Ovary (tissue), 9 donors: ENCODE results near the gene ABL2. TPM values are rescaled to one million over a fixed set of nuclear protein-coding genes. Genes with fewer than 3 reads are reported as not detected.

ENCODE experiments used
- DNase-seq, 5 donors: peaks; one replicate each; pipeline ENCODE4 v3.0.0-alpha.2; 2019 to 2020
- H3K27ac ChIP-seq, 2 donors: fragments of 200-600 bp; one replicate each; pipeline versions ENCODE4 v1.5.1 to v1.8.0; 2019 to 2022
- H3K27me3 ChIP-seq: fragments of 200-600 bp; one replicate; pipeline ENCODE4 v1.8.0; 2022
- H3K36me3 ChIP-seq: fragments of 200-600 bp; sonication (generic); one replicate; pipeline ENCODE4 v1.5.1; 2019
- H3K4me1 ChIP-seq: one replicate; pipeline ENCODE4 v1.8.1; 2013; ENCODE audit warnings: mild to moderate bottlenecking, moderate library complexity; ENCODE audit not compliant: insufficient read depth
- H3K4me3 ChIP-seq: fragments of 200-600 bp; sonication (generic); one replicate; pipeline ENCODE4 v1.5.1; 2017
- H3K9me3 ChIP-seq, 2 donors: fragments of 200-600 bp in 1 of 2; sonication (generic) in 1 of 2; one replicate each; pipeline versions ENCODE4 v1.5.1 to v1.8.1; 2013 to 2019; ENCODE audit warnings: mild to moderate bottlenecking in 1 of 2, moderate library complexity in 1 of 2
- CTCF ChIP-seq, 3 donors: fragments of 450-650 bp in 2 of 3; fragments of 200-600 bp in 1 of 3; IDR thresholded peaks; one replicate each; pipeline versions ENCODE4 v1.5.1 to v1.8.0; 2016 to 2022; ENCODE audit warnings: antibody characterized with exemption in 3 of 3, mild to moderate bottlenecking in 1 of 3
- EP300 ChIP-seq: sonication (generic); formaldehyde crosslinking; IDR thresholded peaks from one replicate; pipeline ENCODE4 v1.6.1; 2017; ENCODE audit warnings: antibody characterized with exemption
- POLR2A ChIP-seq: fragments of 450-650 bp; IDR thresholded peaks from one replicate; pipeline ENCODE4 v1.6.1; 2017; ENCODE audit warnings: antibody characterized with exemption, mild to moderate bottlenecking, moderate library complexity
- WGBS, 3 donors: extraction: QIAGEN DNeasy Blood & Tissue Kit in 1 of 3; methylation state at CpG; one replicate each; pipeline versions ENCODE4 v1.1.5 to v1.1.7; 2013 to 2017; 5-methylcytosine and 5-hydroxymethylcytosine counted together
- intact Hi-C, 4 donors: fragments of 100-400 bp; cut with DNase I; formaldehyde crosslinking; loops; one replicate each; pipeline versions ENCODE4 v1.11.0 to v1.15.1; 2022 to 2023
- polyA plus RNA-seq, 2 donors: library from polyadenylated mRNA; stranded (reverse); fragments of 200-250 nt in 1 of 2; fragments of 350-450 nt in 1 of 2; fragmentation: Illumina TruSeq in 1 of 2; extraction: RNeasy Lipid Tissue Mini Kit (QIAGEN cat#74804) in 1 of 2; gene quantifications; one replicate each; pipeline ENCODE4 v1.2.3, GENCODE V29; 2013 to 2014
- total RNA-seq, 7 donors: library from RNA; depleted of rRNA in 2 of 7; stranded (reverse); fragments of >200 nt in 2 of 7; fragmentation: NEBNext Ultra II Directional in 3 of 7; extraction: Animal tissue kit (Norgen Biotek cat#: 25700) in 3 of 7; gene quantifications; one replicate each; pipeline versions ENCODE4 v1.1.0 to v1.2.4, GENCODE V29; 2016 to 2023
- donor health status: DM: no; HTN: no; CAD: no; lungs with moderate emphysema.
- donor health status: DM: no; HTN: no; CAD: no.
- donor health status: Bipolar disorder and iron deficiency.
- donor health status: DM: yes; HTN: yes; CAD: no.
- donor health status: DM: no; HTN: no; CAD: no.
- donor health status: DM: yes; HTN: yes; CAD: no.

The ABL2 gene
- total and polyA plus RNA-seq, 9 donors: 4.1 to 22.7 (median 14.6) TPM

GRCh38 chr1:179184403-179184802, 45.1 kb downstream of the ABL2 start:
- no peaks in the 10 kb centered on the region for H3K36me3 ChIP-seq
- H3K4me1 ChIP-seq: no peaks in the 10 kb centered on the region
- no peak for DNase-seq
- TF ChIP-seq POLR2A (no peak), CTCF (IDR thresholded peaks at IDR 0.05) (no peak), EP300 (no peak)
- no peak overlapping the region for H3K27ac ChIP-seq
- no peaks in the 10 kb centered on the region for H3K27me3 ChIP-seq
- H3K9me3 ChIP-seq: no peaks in the 10 kb centered on the region
- 76 to 95% (median 90%) methylated on average over 1 of the region's 1 CpG for WGBS, 3 donors
- intact Hi-C loops: loop anchor here in 1 of 4 donors (10.0 kb wide), 1 partner anchor 50 kb away; no protein-coding TSS in a partner anchor
- no peak overlapping the region for H3K4me3 ChIP-seq

- no peaks in the 10 kb centered on the region for H3K27me3 ChIP-seq
- no peak overlapping the region for H3K4me3 ChIP-seq
- intact Hi-C loops: loop anchor here in 1 of 4 donors (10.0 kb wide), 1 partner anchor 49 kb away; no protein-coding TSS in a partner anchor
- H3K4me1 ChIP-seq: no peaks in the 10 kb centered on the region
- DNase-seq: no peak
- H3K36me3 ChIP-seq: no peaks in the 10 kb centered on the region
- H3K27ac ChIP-seq: no peak overlapping the region
- no peaks in the 10 kb centered on the region for H3K9me3 ChIP-seq
- WGBS, 3 donors: 96% methylated on average over 5 of the region's 5 CpGs
- TF ChIP-seq EP300 (no peak), POLR2A (no peak), CTCF (IDR thresholded peaks at IDR 0.05) (no peak)
These were observed 45.6 kb downstream of the ABL2 start for GRCh38 chr1:179183857-179184256.

- Histone ChIP-seq H3K4me1 (peaks cover 5% of the 10 kb centered on the region), H3K27me3 (no peaks in the 10 kb centered on the region), H3K9me3 (no peaks in the 10 kb centered on the region), H3K4me3 (no peak overlapping the region), H3K27ac (no peak overlapping the region), H3K36me3 (no peaks in the 10 kb centered on the region)
- intact Hi-C loops: no loop called here
- TF ChIP-seq POLR2A: no peak
- no peak for TF ChIP-seq EP300
- no peak for TF ChIP-seq CTCF (IDR thresholded peaks at IDR 0.05)
- WGBS, 3 donors: 11 to 44% (median 24%) methylated on average over 1 of the region's 1 CpG
- no peak for DNase-seq
These were observed 50.5 kb downstream of the ABL2 start for GRCh38 chr1:179178950-179179349.

GRCh38 chr1:179178183-179178582, 51.3 kb downstream of the ABL2 start:
- no peaks in the 10 kb centered on the region for H3K36me3 ChIP-seq
- TF ChIP-seq EP300 (no peak), CTCF (IDR thresholded peaks at IDR 0.05) (no peak), POLR2A (no peak)
- H3K4me3 ChIP-seq: no peak overlapping the region
- H3K27ac ChIP-seq: no peak overlapping the region
- WGBS, 3 donors: 85 to 89% (median 86%) methylated on average over 4 of the region's 4 CpGs
- no peaks in the 10 kb centered on the region for H3K9me3 ChIP-seq
- no peak for DNase-seq
- peaks cover 5% of the 10 kb centered on the region for H3K4me1 ChIP-seq
- intact Hi-C loops: no loop called here
- no peaks in the 10 kb centered on the region for H3K27me3 ChIP-seq
